Activated naive CD4-positive, alpha-beta T cell (primary cell): Measurements from ENCODE around the gene C16orf74.

Experiments used
- DNase-seq, 4 experiments: peaks; one replicate each; lab custom pipeline; 2025; lab: John Stamatoyannopoulos, UW

C16orf74 gene

DNA sequence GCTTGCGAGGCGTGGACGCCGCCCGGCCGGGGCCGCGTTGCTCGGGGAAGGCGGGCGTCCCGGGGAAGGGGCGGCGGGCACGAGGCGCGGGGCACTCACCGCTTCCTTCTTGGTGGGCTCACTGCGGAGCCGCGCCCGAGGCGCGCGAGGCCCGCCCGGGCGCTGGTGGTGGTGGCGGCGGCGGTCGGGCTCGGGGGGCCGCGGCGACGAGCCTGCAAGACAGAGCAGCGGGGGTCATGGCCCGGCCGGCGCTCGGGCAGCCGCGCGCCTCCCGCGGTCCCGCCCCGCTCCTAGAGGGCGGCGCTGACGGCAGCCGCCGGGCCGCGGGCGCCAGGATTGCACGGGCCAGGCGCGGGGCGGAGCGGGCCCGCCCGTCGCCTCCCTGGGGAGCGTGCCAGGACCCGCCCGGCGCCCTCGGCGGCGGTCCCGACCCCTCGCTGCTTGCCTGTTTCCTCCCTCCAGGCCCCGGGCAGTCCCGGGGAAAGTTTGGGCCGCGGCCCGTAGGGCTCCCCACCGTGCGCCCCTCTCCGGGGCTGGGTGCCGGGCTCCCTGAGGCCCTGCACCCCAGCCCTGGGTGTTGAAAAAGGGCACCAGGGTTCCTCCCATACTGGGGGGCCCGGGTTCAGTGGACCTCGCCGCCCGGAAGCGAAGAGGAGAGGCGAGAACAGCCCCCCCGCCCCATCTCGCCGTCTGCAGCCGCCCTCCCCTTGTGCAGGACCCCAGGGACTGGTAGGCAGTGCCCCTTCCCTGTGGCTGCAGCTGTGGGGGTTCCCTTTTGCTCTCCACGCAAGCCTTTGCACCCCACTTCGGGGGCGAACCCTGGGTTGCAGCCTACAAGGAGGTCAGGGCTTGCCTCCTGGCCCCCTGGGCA, at the start of gene C16orf74:
Gene C16orf74, minus strand, starts transcription at position 270 of the 871 bp plus-strand sequence. CDS start 15,879 bp downstream, outside the sequence.
- no peak for DNase-seq

GRCh38 chr16:85800321-85800669, 49.4 kb upstream of the C16orf74 start:
- DNase-seq, result no peak

- peak; percentile 78 to 89 (median 82) for DNase-seq
These were observed 48.8 kb upstream of the C16orf74 start, which contains the start of the genes COX4I1 and EMC8 for GRCh38 chr16:85799497-85800320. Gene COX4I1, plus strand, starts transcription at chr16:85799695. Its CDS starts 1,511 bp downstream, at chr16:85801206. Gene EMC8, minus strand, starts transcription at chr16:85799544. Its CDS starts 249 bp downstream, at chr16:85799295.

- DNase-seq, result peak in 2 of 4 experiments; percentile 13 to 26
These were observed 48.1 kb upstream of the C16orf74 start for GRCh38 chr16:85798901-85799496.

GRCh38 chr16:85798283-85798776, 47.4 kb upstream of the C16orf74 start:
- no peak for DNase-seq

DNA sequence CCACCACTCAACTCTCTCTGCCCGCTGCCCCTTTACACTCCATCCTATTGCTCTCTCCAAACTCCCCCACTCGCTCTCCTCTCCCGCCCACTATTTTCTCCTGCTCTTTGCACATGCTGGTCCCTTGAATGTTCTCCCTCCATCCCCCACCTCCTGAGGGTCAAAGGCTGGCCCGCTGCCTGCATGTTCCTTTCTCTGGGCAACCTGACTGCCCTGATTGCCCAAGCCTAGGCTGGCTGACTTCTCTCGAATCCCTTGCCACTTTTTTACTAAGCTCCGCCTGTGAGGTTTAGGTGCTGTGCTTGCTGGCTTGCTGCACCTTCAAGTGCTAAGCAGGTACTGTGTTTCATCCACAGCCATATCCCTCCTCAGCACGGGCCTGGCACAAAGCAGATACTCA, 45.7 kb upstream of the C16orf74 start:
- no peak for DNase-seq

DNA sequence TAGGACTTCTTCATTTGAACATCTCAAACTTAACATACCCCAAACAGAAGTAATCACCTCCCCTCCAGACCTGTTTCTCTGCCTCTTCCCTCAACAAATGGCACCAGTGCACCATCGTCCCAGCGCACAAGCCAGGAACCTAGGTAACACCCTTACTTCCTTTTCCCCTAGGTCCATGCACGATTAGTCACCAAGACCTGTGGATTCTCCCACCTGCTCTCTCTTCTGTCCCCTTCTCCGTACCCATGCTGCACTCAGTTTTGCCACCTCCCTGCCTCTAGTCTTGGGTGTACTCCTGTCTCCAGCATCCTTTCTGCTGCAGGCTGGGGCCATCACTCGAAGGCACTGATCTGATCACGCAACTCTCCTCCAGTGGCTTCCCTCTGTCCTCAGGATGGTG, 45.3 kb upstream of the C16orf74 start:
- DNase-seq, result no peak

- no peak for DNase-seq
These were observed 43.8 kb upstream of the C16orf74 start for GRCh38 chr16:85794696-85795095.

DNA sequence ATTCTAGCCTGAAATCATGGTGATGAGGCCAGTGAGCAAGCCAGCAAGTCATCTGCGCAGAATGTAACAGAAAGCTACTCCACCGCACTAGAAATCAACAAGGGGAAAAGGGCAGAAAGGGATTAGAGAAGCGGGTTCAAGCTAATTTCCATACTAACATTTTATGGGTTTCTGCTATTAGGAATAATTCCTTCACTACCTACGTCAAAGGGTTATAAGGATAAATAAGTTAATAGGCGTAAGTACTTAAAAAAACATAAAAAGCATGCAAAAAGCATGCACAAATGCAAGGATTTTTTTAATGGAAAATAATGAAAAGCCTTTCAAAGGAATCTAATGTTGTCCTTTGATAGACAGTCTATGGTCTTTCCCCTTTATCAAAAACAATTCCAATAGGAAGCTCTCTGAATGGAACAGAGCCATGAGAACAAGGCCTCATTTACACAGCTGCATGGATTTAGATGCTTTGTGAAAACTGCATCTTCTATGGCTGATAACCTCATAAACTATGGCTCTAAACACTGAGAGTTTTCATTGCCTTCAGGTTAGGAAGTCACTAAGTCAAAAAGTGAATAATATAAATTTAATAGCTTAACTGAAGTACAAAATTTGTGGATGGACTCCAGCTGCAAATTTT, 42.9 kb upstream of the C16orf74 start:
- no peak for DNase-seq

GRCh38 chr16:85789773-85790172, 38.9 kb upstream of the C16orf74 start:
- DNase-seq, result no peak

- DNase-seq, result no peak
These were observed 37.9 kb upstream of the C16orf74 start for GRCh38 chr16:85788819-85789218.

- no peak for DNase-seq
These were observed 35.0 kb upstream of the C16orf74 start for GRCh38 chr16:85785927-85786326.

- no peak for DNase-seq
These were observed 33.9 kb upstream of the C16orf74 start for GRCh38 chr16:85784813-85785212.

GRCh38 chr16:85783441-85783840, 32.5 kb upstream of the C16orf74 start:
- no peak for DNase-seq

- no peak for DNase-seq
These were observed 31.6 kb upstream of the C16orf74 start for GRCh38 chr16:85782451-85782850.

DNA sequence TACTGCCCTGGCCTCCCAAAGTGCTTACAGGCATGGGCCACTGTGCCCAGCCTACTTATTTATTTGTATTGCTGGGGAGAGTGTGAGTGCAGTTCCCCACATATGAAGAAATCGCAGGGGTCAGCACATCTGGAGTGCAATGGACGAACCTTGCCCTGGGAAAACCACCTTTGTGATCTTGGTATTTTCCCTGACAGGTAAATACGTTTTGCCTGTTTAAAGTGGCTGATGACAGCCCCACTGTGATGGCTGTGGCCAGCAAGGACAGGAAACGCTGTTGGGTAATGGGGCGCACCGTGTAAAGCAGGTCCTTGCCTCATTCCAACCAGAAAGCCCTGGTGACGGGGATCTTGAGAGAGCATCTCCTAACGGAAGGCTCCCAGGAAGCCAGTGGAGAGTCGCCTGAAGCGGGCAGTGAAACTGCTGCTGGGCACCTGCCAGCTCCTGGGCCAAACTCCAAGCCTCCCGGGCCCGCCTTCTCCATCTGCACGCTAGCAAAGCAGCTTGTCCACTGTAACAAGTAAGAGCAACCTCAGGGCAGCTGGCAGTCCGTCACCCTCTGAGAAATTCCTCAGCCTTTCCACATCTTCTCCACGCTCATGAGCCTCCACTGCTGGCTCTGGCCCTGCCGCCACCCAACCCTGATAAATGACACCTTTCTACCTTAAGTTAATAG, 30.9 kb upstream of the C16orf74 start:
- no peak for DNase-seq

- DNase-seq, result no peak
These were observed 30.3 kb upstream of the C16orf74 start for GRCh38 chr16:85781156-85781555.

- no peak for DNase-seq
These were observed 29.4 kb upstream of the C16orf74 start for GRCh38 chr16:85780281-85780680.

- no peak for DNase-seq
These were observed 28.0 kb upstream of the C16orf74 start for GRCh38 chr16:85778873-85779272.

DNA sequence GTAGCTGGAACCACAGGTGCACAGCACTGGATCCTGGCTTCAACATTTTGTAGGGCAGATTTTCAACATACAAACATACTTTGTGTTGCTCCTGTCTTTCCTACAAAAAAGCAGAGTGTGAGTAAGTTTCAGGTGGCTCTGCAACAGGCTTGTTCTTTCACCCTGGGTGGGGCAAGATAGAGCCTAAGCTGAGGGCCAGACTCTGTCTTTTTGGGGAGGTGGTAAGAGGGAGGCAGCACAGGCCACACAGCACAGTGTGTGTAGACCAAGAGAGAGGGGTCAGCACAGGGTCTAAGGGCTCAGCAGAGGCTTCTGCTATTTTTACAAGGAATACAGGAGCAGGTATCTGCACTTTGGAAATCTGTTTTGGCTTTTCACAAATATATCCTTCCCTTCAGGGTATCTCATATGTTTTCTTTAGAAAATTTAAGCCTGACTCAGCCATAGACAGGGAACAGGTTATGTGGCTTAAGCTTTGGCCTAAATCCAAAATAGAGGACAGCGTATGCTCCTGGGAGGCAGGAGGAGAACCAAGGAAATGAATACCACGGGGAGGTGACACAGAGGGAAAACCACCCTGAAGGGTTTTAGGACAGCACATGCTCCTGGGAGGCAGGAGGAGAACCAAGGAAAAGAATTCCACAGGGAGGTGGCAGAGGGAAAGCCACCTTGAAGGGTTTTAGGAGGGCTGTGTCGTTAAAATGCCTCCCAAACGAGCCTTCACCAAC, 26.9 kb upstream of the C16orf74 start:
- no peak for DNase-seq
